Memory B cell (primary cell): ENCODE results near the gene NHSL2.
"Not testable (repeated sequence)": the region's sequence is repeated elsewhere in the genome, so short reads cannot be mapped to it uniquely, and the experiment has no call there.

Experiments
- ATAC-seq: fragments of 150-1000 bp; cut with Tn5 transposase; 2 replicates; pipeline ENCODE4 v1.10.0; 2021; ENCODE audit warnings: low read depth, mild to moderate bottlenecking, moderate library complexity
- DNase-seq, 2 donors: peaks; one replicate each; pipeline ENCODE4 v3.0.0; 2022; ENCODE audit warnings: low spot score in 2 of 2
- H3K27ac Mint-ChIP-seq: one replicate; pipeline ENCODE4 v1.8.0; 2022; ENCODE audit warnings: mild to moderate bottlenecking, moderate library complexity, mixed read lengths
- H3K27me3 Mint-ChIP-seq: one replicate; pipeline ENCODE4 v1.8.0; 2022; ENCODE audit warnings: mixed read lengths
- H3K36me3 Mint-ChIP-seq: one replicate; pipeline ENCODE4 v1.8.0; 2022; ENCODE audit warnings: mild to moderate bottlenecking, mixed read lengths
- H3K4me1 Mint-ChIP-seq: one replicate; pipeline ENCODE4 v1.8.0; 2022; ENCODE audit warnings: mixed read lengths
- H3K4me3 Mint-ChIP-seq: one replicate; pipeline ENCODE4 v1.8.0; 2022; ENCODE audit warnings: mild to moderate bottlenecking, moderate library complexity, mixed read lengths
- H3K9me3 Mint-ChIP-seq: one replicate; pipeline ENCODE4 v1.8.0; 2022; ENCODE audit warnings: mixed read lengths

Gene NHSL2

GRCh38 chrX:72165551-72165950, 254.9 kb downstream of the NHSL2 start:
- H3K27ac Mint-ChIP-seq, result no peak overlapping the region
- no peak overlapping the region for H3K4me3 Mint-ChIP-seq
- no peaks in the 10 kb centered on the region for H3K4me1 Mint-ChIP-seq
- H3K27me3 Mint-ChIP-seq, result peaks cover 4% of the 10 kb centered on the region
- no peaks in the 10 kb centered on the region for H3K9me3 Mint-ChIP-seq
- no peak for DNase-seq
- no peak for ATAC-seq
- no peaks in the 10 kb centered on the region for H3K36me3 Mint-ChIP-seq

GRCh38 chrX:72169008-72169728, 258.5 kb downstream of the NHSL2 start:
- H3K9me3 Mint-ChIP-seq, result no peaks in the 10 kb centered on the region
- no peaks in the 10 kb centered on the region for H3K27me3 Mint-ChIP-seq
- no peaks in the 10 kb centered on the region for H3K36me3 Mint-ChIP-seq
- no peaks in the 10 kb centered on the region for H3K4me1 Mint-ChIP-seq
- no peak overlapping the region for H3K27ac Mint-ChIP-seq
- ATAC-seq (peak; percentile 39), DNase-seq (no peak)
- H3K4me3 Mint-ChIP-seq, result peak overlapping the region; percentile 41

GRCh38 chrX:72176289-72176688, 265.6 kb downstream of the NHSL2 start:
- not testable (repeated sequence) for H3K9me3 Mint-ChIP-seq, H3K4me3 Mint-ChIP-seq, ATAC-seq, DNase-seq, H3K36me3 Mint-ChIP-seq, H3K27me3 Mint-ChIP-seq, H3K4me1 Mint-ChIP-seq, H3K27ac Mint-ChIP-seq

- no peaks in the 10 kb centered on the region for H3K4me1 Mint-ChIP-seq
- ATAC-seq (no peak), DNase-seq (no peak)
- no peaks in the 10 kb centered on the region for H3K27me3 Mint-ChIP-seq
- H3K36me3 Mint-ChIP-seq, result no peaks in the 10 kb centered on the region
- H3K4me3 Mint-ChIP-seq, result no peak overlapping the region
- no peaks in the 10 kb centered on the region for H3K9me3 Mint-ChIP-seq
- H3K27ac Mint-ChIP-seq, result no peak overlapping the region
Measured at GRCh38 chrX:72176981-72177380, 266.3 kb downstream of the NHSL2 start.

- no peaks in the 10 kb centered on the region for H3K27me3 Mint-ChIP-seq
- no peaks in the 10 kb centered on the region for H3K36me3 Mint-ChIP-seq
- no peaks in the 10 kb centered on the region for H3K9me3 Mint-ChIP-seq
- H3K27ac Mint-ChIP-seq, result no peak overlapping the region
- DNase-seq, result no peak
- peak overlapping the region; percentile 17 for H3K4me3 Mint-ChIP-seq
- H3K4me1 Mint-ChIP-seq, result peaks cover 2% of the 10 kb centered on the region
- no peak for ATAC-seq
Measured at GRCh38 chrX:72180539-72180938, 269.9 kb downstream of the NHSL2 start.

GRCh38 chrX:72181178-72182125, 270.8 kb downstream of the NHSL2 start, which contains the start of gene PIN4:
Gene PIN4, plus strand, starts transcription at chrX:72181757. Its CDS starts 29 bp downstream, at chrX:72181786.
- no peaks in the 10 kb centered on the region for H3K36me3 Mint-ChIP-seq
- H3K9me3 Mint-ChIP-seq, result no peaks in the 10 kb centered on the region
- DNase-seq (peak; percentile 67 to 76), ATAC-seq (peak; percentile 91)
- no peak within 1 kb of the TSS for H3K27ac Mint-ChIP-seq
- no peak within 1 kb of the TSS for H3K4me3 Mint-ChIP-seq
- H3K4me1 Mint-ChIP-seq, result peaks cover 2% of the 10 kb centered on the region
- no peaks in the 10 kb centered on the region for H3K27me3 Mint-ChIP-seq

GRCh38 chrX:72182924-72183323, 272.3 kb downstream of the NHSL2 start:
- H3K4me3 Mint-ChIP-seq, result no peak overlapping the region
- peaks cover 2% of the 10 kb centered on the region for H3K4me1 Mint-ChIP-seq
- H3K27me3 Mint-ChIP-seq, result no peaks in the 10 kb centered on the region
- H3K36me3 Mint-ChIP-seq, result peaks cover 4% of the 10 kb centered on the region
- ATAC-seq (no peak), DNase-seq (no peak)
- H3K9me3 Mint-ChIP-seq, result no peaks in the 10 kb centered on the region
- no peak overlapping the region for H3K27ac Mint-ChIP-seq

- no peak overlapping the region for H3K4me3 Mint-ChIP-seq
- H3K36me3 Mint-ChIP-seq, result peaks cover 8% of the 10 kb centered on the region
- no peaks in the 10 kb centered on the region for H3K9me3 Mint-ChIP-seq
- no peak overlapping the region for H3K27ac Mint-ChIP-seq
- ATAC-seq, result no peak
- no peaks in the 10 kb centered on the region for H3K27me3 Mint-ChIP-seq
- no peak for DNase-seq
- H3K4me1 Mint-ChIP-seq, result no peaks in the 10 kb centered on the region
Measured at GRCh38 chrX:72201836-72202536, 291.3 kb downstream of the NHSL2 start.
